ENCODE results near the gene CSNK1G1.
"Not testable (repeated sequence)": the region's sequence is repeated elsewhere in the genome, so short reads cannot be mapped to it uniquely, and the experiment has no call there.

Gene CSNK1G1

DNA sequence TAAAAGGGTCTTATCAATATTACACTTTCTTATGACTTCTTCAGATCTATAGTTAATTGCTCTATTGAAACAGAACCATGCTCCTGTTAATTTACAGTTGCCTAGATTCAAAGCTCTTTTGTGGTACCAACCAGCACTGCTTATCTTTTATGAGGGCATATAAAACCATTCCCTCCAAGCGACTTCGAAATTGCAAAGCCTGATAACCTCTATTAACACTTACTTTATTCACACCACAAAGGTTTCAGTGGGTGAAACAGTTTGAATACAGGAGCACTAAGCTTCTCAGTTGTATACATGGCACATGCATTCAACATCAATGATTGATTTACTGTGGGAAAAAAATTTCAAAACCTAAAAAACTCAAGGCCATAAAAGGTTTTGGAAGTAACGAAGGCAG, 118.3 kb downstream of the CSNK1G1 start:
- no peak for DNase-seq (ENCODE audit: low spot score)

DNA sequence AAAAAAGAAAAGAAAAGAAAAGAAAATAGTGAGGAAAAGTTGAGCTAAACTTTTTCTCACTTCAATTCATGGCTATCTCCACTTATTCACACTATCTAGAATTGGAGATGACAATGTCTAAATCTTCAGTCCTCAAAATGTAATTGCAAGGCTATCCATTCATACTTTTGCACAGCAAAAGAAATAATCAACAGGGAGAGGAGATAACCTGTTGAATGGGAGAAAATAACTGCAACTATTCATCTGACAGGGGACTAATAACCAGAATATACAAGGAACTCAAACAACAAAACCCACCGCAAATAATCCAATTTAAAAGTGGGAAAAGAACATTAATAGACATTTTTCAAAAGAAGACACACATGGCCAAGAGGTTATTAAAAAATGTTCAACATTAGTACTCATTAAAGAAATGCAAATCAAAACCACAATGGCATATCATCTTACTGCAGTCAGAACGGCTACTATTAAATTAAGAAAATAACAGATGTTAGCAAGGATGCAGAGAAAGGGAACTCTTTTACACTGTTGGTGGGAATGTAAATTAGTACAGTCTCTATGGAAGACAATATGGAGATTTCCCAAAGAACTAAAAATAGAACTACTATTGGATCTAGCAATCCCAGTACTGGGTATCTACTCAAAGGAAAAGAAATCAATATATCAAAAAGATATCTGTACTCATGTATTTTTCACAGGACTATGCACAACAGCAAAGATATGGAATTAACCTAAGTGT, 119.6 kb downstream of the CSNK1G1 start:
- DNase-seq (ENCODE audit: low spot score) = no peak

DNA sequence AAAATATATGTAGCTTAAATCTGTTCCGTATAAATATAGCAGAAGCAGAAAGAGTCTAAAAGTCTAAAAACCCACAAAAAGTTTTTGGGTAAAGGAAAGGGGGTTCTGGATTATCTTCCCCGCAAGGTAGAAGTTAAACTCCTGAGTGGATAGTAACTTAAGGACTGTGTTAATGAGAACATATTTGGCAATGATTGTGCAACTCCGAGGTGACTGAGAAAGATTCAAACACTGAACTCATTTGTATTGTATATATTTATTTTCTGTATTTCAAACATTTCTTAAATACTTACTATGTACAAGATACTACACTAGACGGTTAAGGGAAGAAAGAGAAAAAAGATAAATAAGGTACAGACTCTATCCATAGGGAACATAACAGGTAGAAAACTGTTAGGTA, 120.4 kb downstream of the CSNK1G1 start:
- DNase-seq (ENCODE audit: low spot score) = no peak

DNA sequence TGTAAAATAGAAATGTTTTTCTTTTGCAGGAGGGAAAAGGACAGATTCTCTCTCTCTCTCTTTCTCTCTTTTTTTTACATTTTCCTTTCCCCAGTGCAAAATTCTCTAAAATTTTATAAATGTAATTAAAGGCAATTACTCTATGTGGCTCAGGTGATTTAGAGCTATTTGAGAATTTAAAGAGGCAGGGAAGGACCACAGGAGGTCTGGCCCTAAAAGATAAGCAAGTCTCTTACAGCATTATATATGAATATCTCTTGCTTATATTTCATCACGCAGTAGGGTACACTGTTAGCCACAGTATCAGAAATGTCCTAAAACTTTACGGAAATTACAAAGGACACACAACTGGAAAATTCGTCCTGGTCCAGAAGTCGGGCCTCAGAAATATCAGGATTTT, 122.7 kb downstream of the CSNK1G1 start:
- peak; percentile 46 for DNase-seq (ENCODE audit: low spot score)

DNA sequence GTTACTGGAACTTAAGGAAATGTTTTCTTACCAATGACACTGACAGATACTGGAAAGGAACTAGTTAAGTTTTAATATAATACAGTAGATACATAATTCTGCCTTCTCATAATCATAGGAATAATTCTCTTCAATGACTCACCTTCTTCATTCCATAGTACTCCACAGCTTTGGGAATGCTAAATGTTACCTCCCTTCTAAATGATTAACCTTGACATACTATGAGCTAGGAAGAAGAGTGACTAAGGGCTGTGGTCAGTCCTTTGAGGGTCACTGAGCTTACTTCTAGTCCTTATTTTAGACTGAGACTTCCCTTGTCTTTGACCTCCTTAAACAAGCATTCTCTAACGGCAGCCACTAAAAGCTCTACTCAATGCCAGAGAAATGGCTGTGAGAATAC, 123.6 kb downstream of the CSNK1G1 start:
- no peak for DNase-seq (ENCODE audit: low spot score)

DNA sequence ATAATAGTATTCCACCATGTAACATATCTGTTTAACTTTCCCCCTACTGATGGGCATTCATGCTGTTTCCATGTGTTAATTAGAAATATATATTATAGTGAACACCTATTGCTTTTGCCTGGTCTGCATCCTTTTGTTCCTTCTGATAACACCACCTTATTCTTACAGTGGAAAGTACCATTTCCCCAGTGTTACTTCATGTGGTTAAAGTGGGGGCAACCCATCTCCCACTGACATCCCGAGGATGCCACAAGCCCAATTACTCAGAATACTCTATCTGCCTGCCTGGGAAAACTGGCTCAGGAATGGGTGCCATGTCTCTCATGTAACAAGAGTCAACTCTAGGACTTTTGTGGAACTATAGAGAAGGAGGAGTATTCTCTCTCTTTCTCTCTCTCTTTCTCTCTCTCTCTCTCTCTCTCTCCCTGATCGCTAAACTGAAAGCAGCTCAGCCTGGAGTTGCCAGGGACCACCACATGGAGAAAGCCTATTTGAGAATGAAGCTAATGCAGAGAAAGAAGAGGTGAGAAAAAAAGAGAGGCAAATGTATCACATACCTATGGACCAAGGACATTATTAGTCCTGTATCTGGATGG, 126.7 kb downstream of the CSNK1G1 start:
- no peak for DNase-seq (ENCODE audit: low spot score)

DNA sequence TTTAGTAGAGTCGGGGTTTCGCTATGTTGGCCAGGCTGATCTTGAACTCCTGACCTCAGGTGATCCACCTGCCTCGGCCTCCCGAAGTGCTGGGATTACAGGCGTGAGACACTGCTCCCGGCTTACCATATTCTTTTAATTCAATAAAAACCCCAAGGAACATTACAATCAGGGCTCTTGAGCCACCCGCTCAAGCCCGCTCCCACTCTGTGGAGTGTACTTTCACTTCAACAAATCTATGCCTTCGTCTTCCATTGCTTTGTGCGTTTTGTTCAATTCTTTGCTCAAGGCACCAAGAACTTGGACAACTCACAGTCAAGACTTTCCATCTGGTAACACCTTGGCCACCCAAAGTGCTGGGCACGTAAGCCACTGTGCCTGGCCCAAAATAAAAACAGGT, 130.2 kb downstream of the CSNK1G1 start:
- no peak for DNase-seq (ENCODE audit: low spot score)

DNA sequence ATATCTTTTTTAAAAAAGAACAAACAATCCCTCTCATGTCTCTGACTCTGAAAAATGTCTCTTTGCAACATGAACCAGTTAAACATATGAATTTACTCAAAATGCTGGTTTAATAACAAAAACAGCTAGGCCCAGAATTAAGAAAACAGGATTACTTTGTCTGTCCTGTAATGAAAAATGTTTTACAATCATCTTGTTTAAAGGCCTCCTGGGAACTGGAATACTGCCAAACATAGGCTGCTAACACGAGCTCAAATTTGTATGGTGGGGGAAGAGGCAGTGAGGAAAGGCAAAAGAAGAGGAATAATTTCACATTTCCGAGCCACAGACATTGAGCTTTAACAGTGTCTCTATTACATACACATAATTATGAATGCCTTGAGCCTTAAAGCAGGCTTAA, 131.5 kb downstream of the CSNK1G1 start:
- no peak for DNase-seq (ENCODE audit: low spot score)

DNA sequence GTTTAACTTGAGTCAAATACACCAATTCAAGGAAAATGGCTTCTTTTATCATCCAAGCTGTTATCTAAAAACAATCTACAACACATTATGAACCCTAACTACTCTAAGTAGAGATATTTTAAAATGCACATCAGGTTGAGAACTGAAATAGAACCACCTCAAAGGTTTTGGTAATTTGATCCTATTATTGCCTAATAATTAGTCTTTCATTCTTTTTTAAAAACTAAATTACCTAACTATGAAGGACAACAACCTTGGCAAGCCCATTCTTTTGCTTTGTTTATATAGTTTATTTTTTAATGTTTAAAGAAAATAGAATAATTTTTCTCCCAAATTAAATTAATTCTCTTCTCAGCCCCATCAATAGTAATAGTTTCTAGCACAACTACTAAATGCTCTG, 132.1 kb downstream of the CSNK1G1 start:
- DNase-seq (ENCODE audit: low spot score) = no peak

DNA sequence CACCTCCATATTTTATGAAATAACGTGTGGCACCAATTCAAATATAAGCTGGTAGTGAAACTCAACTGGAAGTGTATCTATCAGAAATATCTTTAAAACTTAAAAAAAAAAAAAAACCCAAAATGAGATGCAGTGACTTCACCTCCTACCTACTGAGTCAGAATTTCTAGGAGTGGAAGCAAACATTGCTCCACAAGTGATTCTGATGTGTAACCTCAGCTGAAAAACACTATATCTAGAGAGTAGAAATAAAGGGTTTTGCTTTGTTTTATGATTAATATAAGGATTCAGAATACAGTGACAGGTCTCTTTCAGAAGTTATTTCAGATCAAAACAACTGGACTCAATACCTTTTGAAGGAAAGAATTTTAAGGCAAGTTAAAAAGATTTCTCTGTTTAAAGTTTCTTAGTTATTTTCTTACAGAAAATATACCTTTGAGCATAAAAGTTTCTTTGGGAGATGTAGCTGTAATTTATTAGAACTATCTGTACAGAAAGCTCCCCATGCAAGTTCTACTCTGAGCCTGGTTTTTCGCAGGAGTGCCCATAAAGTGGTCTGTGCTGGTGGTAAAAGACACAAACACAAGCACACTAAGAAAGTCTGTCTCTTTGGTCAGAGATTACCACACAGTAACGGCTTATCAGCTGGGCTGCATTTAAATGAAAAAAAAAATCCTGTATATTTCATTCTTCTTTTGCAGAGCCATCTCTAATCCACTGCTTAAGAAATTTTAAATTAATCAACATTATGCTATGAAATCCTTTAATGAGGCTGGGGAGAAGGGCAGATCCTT, 133.2 kb downstream of the CSNK1G1 start:
- DNase-seq (ENCODE audit: low spot score) = no peak

DNA sequence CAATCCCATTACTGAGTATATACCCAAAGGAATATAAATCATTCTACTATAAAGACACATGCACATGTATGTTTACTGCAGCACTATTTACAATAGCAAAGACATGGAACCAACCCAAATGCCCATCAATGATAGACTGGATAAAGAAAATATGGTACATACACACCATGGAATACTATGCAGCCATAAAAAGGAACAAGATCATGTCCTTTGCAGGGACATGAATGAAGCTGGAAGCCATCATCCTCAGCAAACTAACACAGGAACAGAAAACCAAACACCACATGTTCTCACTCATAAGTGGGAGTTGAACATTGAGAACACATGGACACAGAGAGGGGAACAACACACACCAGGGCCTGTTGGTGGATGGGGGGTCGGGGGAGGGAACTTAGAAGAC, 134.1 kb downstream of the CSNK1G1 start:
- not testable (repeated sequence) for DNase-seq (ENCODE audit: low spot score)

DNA sequence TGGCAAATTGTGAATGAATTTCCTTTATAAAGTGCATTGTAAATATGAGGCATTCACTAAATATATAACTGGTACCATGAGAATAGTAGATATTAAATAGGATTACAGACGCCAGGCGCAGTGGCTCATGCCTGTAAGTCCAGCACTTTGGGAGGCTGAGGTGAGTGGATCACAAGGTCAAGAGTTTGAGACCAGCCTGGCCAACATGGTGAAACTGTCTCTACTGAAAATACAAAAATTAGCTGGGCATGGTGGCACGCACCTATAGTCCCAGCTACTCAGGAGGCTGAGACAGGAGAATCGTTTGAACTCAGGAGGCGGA, 138.6 kb downstream of the CSNK1G1 start:
- not testable (repeated sequence) for DNase-seq (ENCODE audit: low spot score)

DNA sequence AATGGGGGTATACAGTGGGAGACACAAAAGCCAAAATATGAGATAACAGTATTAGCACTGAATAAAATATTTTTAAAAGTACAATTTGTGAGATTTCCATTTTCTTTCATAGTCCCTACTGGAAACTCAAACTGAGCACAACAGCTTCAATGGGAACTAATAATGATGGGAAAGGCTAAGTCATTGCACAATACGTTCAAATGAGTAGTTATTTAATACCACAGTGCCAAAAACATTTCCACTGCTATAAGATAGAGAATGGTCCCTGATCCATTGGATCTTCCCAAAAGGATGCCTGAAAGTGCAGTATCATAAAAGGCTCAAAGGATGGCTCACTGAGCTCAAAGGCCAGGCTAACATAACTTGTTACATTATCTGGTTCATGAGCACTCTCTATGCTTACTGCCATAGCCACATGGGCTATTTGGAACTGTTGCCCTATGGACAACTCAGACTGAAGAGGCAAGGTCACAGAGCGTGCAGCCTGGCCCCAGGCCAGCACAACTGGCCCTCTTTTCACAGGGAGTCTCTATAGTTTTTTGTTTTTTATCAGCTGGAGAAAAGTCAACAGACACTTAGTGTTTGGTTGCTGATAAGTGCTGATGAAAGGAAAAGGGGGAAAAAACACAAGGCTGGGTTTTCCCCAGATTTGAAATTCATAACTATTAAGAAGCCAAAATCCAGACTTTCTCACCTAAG, 139.1 kb downstream of the CSNK1G1 start:
- DNase-seq (ENCODE audit: low spot score) = peak; percentile 60

DNA sequence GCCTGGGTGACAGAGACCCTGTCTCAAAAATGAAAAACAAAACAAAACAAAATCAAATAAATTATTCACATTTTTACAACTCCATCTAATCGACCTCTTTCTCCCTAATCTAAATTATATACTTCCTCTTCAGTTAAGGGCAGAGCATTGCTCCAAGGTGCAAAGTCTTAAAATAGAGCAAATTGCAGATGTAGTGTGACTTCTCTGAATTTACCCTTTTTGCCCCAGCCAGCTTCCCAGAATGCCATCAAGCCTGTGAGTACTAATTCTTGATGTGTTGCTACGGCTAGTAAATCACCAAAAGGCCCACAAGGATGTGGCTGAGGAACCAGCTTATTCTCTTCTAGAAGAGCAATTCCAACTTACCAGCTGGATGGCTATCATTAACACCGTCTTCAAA, 139.8 kb downstream of the CSNK1G1 start:
- no peak for DNase-seq (ENCODE audit: low spot score)

DNA sequence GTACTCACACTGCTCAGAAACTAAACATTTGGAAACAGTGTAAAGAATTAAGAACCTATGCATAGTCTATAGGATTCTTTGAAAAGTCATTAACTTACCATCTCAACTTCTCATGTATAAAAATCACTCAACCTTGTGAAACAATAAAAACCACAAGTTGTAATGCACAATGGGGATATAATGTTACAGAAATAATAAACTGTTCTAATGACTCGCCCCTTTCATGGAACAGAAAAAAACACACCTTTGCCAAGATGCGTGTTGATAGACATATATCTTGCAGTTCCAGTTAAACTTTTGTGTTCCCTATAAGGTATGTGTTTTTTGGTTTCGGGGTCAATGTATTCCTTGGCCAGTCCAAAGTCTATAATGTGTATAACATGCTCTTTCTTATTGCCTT, 142.3 kb downstream of the CSNK1G1 start:
- DNase-seq (ENCODE audit: low spot score) = no peak

DNA sequence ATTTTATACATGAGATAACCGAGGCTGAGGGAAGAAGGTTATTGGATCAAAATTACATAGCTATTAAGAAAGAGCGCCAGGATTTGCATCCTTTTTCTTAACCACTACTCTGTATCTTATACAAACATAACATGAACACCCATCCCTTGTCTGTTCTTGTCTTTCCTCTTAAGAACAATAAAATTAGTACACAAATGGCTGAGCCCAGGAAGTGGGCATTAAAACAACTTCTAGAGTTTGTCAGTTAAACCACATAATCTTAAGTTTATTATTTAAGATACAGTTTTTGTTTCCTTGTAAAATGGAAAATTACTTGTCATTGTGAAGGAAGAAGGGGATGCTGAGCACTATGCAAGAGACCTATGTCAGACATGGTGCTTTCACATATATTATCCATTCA, 144.3 kb downstream of the CSNK1G1 start:
- no peak for DNase-seq (ENCODE audit: low spot score)

DNA sequence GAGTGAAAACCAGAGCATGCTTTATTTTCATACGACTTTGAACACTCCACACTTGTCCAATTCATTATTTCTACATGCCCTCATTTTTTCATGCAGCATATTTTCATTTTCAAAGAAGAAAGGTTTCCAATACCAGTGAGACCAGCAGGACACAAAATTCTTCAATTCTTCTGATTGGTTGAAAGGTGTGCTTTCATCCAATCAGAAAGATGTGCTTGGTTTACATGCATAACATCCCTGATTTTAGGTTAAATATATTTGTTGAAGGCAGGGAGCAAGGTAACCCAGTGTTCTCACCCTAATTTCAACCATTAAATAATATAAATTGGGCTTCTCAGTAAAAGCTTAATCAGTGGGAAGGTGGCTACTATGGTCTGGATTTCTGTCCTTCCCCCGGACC, 145.6 kb downstream of the CSNK1G1 start:
- DNase-seq (ENCODE audit: low spot score) = no peak

DNA sequence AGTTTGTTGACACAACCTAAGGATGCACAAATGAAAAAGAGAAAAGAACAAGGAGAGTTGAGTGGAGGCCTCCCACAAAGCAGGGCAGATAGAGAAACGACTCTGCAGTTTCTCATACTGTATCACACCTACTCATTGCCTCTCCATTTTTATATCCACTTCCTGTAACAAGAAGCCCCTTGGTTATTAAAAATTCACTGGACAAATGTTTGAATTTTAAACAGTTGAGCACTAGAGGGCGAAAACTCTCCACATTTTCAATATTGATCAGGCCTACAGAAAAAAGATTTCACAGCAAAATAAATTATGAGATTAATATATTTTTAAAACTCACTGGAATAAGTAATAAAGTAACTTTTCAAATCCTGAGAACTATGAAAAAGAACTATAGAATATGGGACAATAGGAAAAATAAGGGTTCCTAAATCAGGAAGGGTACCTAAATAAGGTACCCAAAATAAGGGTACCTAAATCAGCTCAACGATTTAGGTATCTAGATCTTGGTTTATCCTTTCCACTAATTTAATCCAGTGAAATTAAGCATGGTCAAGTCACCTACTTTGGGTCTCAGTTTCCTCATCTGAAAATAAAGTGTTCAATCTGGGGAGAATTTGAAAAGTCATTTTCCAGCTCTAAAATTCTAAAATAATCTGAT, 146.2 kb downstream of the CSNK1G1 start:
- peak; percentile 25 for DNase-seq (ENCODE audit: low spot score)

DNA sequence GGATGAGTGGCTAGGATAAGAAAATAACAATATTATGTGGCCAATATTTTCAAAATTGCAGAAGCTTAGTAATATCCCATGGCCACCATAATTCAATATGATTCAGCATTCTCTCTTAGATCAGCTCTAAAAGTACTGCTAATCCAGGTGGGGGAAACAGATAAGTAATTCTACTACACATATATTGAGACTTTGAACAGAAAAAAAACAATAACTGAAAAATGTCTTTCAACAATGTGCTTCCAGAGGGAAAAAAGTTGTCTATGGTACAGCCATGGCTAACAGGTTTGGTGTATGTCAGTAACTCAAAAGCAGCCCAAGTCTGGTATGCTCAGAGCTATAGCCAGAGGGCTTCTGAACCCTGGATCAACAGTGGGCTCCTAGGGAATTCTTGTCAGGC, 150.8 kb downstream of the CSNK1G1 start:
- peak; percentile 30 for DNase-seq (ENCODE audit: low spot score)

DNA sequence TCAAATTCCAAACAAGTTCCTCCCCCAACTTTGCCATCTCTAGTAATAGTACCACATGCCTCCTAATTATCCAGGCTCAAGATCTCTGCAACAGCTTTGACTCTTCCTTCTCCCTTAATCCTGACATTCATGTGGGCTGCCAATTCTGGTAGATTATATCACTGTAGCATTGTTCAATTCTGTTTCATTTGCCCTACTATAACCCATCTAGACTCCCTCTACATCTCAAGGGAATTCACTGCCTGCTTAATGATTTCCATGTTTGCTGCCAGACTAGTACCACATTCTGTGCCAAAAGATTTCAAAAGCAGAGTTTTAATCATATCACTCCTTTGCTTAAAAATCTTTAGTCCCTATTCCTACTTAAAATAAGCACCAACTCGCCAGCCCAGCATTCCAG, 158.5 kb downstream of the CSNK1G1 start:
- no peak for DNase-seq (ENCODE audit: low spot score)

DNA sequence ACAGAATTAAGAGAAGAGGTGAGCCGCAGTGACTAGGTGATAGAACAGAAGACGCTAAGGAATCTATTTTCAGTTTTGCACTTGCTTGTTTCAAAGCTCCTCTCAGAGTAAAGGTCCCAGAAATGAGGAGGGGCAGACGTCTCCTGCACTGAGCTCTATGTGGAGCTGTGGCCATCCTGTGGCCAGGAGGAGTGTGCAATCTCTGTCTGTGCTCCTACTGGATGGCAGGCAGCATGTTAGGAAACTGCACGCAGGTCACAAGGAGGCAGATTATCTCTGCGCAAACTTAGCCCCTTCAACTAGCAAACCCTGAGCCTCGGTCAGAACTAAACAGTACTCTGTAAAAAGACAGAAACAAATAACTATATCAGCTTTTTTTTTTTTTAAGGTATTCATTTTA, 162.0 kb downstream of the CSNK1G1 start:
- DNase-seq (ENCODE audit: low spot score) = no peak

Data from hematopoietic multipotent progenitor cell treated with erythropoietin and hydrocortisone succinate and interleukin-3 and kit ligand, for 17 days (in vitro differentiated cells).